T-helper 1 cell treated with Interleukin-12 subunit alpha and Interleukin-12 subunit beta and Interleukin-4 antibody, amounts not matched to agents 30 ng/mL and 1 ng/mL, for 36 hours (primary cell): Measurements from ENCODE around the gene MMAB. TPM values are rescaled to one million over a fixed set of nuclear protein-coding genes. Genes with fewer than 3 reads are reported as not detected.

Experiments
- intact Hi-C: fragments of 100-400 bp; cut with micrococcal nuclease; formaldehyde crosslinking; loops from one replicate; pipeline ENCODE4 v1.15.1; 2024
- total RNA-seq: library from RNA; stranded (reverse); gene quantifications from 2 replicates; pipeline ENCODE4 v1.2.3, GENCODE V29; 2022

The MMAB gene
- total RNA-seq: 23.3 and 24.1 TPM in 2 replicates

DNA sequence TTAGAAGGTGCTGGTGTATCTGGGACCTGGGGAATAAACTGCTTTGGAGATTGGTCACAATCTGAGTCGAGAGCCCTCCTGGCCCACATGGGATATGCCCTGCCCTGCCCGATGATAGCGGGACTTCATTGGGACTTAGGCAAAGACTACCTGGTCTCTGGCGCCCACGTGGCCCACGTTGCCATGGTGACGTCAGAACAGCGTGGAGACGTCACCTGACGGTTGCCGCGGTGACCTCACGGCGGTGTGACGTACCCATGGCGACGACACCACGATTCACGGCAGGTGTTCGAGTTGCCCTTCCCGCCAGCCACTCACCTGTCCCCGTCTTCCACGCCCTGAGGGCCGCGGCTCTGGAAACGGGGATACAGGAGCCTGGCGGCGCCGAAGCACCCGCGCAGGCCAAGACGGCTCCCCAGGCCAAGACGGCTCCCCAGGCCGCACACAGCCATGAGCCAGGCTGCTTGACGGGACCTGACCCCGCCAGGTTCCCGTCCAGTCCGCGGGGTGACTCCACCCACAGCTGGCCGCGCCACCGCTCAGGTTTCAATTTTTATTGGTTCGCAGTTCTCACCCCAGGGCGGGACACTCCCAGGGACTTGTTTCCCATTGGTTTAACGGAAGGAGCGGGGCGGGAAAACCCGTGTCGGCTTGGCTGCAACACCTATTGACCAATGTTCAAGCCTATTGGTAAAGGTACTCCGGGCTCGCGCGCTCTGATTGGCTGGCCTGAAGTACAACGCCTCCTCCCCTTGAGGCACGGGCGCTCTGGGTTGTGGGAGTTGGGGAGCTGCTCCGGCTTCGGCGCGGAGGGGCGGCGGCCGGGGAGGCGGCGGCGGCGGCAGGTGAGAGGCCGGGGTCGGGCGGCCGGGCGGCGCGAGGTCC is at the start of gene MMAB, which contains the start of gene MVK:
MMAB (minus strand) TSS at position 476 of the 885 bp plus-strand sequence; CDS start at position 452, 24 bp downstream.
MVK (plus strand) TSS at position 766 of the 885 bp plus-strand sequence. CDS start 1,029 bp downstream, outside the sequence.
- intact Hi-C loops: loop anchor here (1.0 to 10.0 kb wide), 15 partner anchors 22 to 1862 kb away; partner anchors contain the start of genes C12orf76, FAM222A, FICD and GLTP

DNA sequence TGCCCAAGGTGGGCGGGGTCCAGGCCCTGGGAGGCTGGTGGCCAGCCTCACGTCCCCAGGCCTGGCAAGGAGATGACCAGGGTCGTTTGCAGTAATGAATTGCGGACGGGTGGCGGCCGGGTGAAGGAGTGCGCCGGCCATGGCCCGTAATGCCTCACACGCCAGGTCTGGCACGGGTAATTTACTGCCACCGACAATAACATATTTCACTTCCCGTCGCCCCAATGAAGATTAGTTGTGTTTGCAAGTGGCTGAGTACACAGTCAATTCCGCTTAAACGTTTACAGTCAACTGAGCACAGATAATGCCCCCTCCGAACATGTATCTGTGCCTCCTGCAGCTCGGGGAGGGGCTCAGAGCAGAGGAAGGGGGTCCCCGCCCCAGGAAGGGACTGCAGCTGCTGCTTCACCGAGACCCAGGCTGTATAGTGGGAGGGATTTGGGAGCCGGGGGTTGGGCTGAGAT is 48.6 kb upstream of the MMAB start:
- intact Hi-C loops: no loop called here

DNA sequence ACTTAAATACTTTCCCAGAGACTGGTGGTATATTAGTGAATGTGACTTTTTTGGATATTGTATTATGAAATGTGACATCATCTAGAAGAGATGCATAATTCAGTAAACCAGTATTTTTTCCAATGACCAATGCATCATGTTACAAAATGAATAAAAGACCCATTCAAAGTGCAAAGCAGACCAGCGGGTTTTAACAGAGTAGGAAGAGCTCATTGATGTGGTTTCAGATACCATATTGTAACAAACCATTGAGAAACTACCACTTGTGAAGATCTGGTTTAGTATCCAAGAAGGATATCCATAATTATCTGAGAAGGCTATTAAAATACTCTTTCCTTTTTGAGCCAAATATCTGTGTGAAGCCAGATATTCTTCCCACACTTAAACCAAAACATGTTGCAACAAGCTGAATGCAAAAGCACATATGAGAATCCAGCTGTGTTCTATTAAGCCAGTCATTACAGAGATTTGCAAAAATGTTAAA is 47.9 kb upstream of the MMAB start:
- intact Hi-C loops: no loop called here

DNA sequence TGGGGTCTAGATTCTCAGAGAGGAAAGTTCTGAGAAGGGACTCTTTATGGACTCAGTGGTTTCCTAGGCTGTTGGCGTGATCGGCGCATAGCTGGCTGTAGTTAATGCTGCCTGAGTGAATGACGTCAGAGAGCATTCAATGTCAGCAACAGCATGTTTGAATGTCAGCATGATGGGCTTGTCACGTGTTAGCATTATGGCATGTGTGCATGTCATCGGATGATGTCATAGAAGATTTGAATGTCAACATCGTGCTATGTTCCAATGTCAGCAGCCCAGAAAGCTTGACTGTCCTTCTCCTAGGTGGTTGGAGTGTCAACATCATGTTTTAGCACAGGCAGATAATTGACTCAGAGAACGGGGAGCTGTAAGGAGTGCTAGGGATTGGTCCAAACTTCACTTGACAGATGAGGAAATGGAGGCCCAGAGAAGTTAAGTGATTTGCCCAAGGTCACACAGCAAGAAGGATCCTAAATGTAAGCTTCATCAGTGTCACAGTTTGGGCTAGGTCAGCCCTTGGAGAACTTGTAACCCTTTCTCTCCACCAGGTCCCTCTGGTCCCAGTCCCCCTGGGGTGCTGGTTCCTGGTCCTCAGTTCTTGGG is 45.8 kb upstream of the MMAB start:
- intact Hi-C loops: no loop called here

DNA sequence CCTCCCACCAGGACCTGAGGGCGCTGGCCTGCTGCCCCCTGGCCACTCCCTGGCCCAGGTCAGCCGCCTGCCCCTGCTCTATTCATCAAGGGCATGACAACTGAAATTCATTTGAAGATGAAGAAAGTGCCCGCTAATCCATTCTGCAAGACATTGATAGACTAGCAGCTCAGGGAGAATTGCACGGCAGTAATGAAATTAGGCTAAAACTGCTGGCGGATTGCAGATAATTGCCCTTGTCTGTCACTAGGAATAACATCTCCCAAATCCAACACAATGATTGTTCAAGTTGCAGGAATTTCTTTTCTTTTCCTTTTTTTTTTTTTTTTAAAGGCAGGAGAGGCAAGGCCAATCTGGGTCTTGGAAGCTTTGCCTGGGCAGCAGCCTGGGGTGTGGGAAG is 44.8 kb upstream of the MMAB start:
- intact Hi-C loops: no loop called here

DNA sequence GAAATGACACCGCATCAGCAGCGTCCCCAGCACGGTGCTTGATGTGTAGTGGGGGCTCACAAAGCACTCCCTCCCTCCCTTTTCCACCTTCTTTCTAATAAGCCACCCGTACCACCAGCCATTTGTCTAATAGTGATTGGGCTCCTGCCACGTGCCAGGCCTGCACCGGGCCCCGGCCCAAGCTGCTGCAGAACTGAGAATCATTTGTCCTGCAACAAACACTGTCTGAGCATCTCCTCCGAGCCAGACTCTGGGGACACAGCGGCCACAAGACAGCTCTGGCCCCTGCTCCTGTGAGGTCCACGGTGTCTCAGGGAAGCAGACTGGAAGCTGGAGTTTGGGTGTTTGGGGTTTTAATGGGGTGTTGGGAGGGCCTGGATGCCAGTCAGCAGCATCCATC is 44.2 kb upstream of the MMAB start:
- intact Hi-C loops: no loop called here

DNA sequence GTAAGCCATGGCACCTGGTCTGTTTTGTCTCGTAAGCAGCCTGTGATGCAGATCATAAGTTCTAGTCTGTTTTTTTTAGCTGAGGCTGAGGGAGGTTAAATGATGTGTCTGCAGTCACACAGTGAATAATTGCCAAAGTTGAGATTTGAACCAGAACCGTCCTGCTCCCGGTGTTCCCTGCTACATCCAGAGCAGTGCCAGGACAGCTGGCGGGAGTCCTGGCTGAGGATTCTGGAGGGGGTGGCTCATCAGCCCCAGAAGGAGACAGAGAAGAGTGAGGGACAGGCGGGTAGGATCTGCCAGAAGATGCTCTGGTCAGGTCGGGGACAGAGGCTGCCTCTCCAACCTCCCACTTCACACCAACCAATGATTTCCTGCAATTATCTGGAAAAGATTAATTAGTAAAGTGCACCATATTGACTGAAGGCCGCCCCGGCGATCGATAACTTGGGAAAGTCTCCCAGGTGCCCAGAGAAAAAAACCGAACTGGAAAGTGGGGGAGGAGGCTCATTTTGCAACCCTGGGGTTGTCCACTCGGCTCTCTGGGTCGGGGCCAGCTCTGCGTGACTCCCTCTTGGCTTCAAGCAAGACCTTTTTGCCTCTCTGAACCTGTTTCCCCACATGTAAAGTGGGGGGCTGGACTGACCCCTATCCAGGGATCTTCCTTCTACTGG is 42.4 kb upstream of the MMAB start:
- intact Hi-C loops: no loop called here

DNA sequence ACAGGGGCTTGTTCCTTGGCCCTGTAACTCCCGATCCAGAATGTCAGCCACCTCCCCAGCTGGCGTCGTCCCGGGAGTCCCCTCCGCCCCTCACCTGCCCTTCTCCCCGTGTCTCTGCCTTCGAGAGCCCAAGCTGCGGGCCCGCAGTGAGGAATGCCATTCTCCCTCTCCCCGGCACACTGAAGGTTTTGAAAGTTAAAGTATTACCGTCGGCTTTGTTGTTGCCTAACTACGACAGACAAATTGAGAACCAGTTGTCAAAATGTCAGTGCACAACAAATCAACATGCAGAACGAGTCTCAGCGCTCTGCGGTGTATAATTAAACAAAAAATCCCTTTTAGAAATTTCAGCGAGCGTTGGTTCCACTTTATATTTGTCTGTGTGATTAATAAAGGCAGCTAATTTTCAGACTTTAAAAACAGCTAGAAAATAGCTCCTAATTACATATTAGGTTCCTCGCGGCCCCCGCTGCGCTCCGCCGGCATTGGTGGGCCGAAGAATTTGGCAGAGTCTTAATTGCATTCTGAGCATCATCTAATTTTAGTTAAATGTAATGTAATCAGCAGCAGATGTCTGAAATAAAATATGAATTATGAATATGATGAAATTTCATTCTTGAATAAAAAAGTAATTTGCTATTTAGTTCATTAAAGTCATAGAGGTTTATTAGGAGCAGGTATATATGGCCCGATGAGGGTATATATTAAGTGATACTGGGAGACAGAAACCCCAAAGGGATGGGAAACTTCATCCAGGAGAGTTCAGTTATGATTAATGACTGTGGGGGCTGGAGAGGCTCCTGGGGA is 40.5 kb upstream of the MMAB start:
- intact Hi-C loops: loop anchor here (2.0 kb wide), 1 partner anchor 95 kb away; no protein-coding TSS in a partner anchor

DNA sequence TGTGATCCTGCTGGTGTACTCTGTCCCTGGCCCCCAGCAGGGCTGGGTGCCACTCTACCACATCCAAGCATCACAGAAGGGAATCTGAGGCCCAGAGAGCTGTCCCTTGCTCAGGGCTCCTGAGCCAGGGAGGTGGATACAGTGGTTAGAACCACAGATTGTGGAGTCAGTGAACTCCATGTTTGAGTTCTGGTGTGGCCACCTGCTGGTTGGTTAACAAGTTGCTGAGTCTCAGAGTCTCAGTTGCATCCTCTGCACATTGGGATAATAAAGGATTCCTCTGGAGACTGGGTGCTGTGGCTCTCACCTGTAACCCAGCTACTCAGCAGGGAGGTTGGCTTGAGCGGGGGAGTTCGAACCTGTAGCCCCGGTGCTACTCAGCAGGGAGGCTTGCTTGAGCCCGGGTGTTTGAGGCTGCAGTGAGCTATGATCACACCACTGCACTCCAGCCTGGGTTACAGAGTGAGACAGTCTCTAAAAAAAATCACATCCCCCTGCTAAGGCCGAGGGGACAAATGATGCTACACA is 39.7 kb upstream of the MMAB start:
- intact Hi-C loops: loop anchor here (2.0 kb wide), 1 partner anchor 94 kb away; no protein-coding TSS in a partner anchor

DNA sequence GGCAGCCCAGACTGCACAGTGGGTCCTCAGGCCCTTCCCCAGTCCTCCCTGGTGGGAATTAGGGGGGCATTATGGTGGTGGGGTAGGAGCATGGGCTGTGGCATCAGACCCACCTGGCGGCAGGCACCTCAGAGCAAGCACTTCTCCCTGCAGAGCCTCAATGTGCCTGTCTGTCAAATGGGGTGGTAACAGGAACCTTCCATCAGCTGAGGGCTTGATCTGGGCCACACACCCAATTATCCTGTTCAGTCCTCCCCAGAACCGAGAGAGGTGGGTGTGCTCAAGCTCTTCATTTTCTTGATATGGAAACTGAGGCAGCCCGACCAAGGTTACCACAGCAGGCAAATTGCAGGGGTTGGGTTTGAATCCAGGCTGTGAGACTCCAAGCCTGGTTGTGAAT is 38.7 kb upstream of the MMAB start:
- intact Hi-C loops: loop anchor here (2.0 kb wide), 1 partner anchor 93 kb away; no protein-coding TSS in a partner anchor

DNA sequence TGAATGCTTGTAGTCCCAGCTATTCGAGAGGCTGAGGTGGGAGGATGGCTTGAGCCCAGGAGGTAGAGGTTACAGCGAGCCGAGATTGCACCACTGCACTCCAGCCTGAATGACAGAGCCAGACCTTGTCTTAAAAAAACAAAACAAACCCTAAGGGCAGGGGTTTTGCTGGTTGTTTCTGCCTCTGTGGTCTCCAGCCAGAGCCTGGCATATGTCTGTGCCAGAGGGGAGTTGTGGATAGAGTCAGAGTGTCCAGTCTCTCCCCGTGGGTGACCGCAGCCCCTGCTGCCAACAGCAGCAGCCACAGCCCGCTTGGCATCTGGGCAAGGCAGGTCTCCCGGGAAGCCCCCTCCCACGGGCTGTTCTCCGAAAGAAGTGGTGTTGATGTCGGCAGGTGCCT is 37.9 kb upstream of the MMAB start:
- intact Hi-C loops: no loop called here

DNA sequence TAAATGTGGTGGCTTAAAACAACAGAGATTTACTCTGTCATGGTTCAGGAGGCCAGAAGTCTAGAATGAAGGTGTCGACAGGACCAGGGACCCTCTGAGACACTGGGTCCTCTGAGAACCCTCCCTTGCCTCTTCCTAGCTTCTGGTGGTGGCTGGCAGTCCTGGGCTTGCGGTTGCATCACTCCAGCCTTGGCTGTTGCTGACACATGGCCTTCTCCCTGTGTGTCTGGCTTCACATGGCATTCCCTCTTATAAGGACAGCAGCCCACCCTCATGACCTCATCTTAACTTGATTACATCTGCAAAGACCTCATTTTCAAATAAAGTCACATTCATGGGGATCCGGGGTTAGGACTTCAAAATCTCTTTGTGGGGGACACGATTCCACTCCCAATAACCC is 37.2 kb upstream of the MMAB start:
- intact Hi-C loops: no loop called here

DNA sequence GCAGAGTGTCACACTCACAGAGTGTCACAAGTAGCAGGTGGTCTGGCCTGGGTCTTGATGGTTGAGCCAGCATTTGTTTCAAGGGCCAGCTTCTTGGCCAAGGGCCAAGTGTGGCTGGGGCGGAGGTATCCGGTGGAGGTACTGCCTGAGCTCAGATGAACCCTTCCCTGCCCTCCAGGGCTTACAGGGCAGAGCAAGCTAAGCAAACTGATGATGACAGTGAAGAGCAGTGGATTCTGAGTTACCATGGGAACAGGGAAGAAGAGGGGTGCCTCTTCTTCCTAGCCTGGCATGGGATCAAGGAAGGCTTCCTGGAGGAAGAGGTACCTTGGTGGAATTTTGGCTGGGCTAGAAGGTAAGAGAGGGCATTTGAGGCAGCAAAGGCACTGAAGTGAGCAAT is 36.0 kb upstream of the MMAB start:
- intact Hi-C loops: no loop called here

DNA sequence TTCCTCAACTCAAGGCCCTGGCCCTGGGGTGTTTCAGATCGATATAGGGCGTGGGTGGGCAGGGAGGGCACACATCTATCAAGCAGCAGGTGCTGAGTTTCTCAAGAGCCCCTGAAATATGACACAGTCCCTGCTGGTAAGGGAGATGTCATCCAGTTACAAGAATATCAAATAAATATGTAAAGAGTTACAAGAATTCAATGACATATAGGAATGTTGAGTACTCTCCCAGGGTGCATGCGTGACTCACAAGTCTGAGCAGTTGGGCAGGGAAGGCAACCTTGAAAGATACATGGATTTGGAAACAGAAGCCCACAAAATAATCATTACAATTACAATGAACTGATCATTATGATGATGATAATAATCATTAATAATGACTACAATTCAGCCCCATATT is 35.5 kb upstream of the MMAB start:
- intact Hi-C loops: no loop called here

DNA sequence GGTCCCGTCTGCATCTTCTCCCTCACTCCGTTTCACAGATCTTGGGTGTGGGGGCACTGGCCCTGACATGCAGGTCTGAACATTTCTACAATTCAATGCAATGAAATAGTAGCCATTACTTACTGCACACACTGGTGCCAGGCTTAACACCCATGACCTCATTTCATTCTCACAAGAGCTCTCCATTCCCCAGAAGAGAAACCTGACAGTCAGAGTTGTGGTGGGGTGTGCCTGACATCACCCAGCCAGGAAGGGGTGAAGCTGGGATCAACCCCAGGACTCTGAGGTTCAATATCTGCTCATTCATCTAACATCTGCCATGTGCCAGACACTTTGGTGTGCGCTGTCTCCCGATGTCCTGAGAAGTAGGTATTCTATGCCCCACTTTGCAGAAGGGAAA is 35.0 kb upstream of the MMAB start:
- intact Hi-C loops: no loop called here

DNA sequence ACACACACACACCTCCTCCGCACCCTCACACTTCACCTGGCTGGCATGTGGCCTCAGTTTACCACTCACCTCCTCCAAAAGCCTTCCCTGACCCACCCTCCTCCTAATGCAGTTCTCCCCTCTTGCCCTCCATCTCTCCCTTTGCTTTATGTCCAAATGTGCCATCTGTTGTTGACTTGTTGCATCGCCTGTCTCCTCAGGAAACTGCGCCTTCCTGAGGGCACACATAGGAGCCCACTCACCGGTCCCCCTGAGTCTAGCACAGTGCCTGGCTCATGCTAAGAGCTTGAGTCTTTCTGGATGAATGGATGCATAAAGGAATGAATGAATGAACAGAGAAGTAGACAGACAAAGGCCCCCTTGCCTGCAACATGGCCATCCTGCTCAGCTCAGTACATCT is 34.3 kb upstream of the MMAB start:
- intact Hi-C loops: no loop called here

DNA sequence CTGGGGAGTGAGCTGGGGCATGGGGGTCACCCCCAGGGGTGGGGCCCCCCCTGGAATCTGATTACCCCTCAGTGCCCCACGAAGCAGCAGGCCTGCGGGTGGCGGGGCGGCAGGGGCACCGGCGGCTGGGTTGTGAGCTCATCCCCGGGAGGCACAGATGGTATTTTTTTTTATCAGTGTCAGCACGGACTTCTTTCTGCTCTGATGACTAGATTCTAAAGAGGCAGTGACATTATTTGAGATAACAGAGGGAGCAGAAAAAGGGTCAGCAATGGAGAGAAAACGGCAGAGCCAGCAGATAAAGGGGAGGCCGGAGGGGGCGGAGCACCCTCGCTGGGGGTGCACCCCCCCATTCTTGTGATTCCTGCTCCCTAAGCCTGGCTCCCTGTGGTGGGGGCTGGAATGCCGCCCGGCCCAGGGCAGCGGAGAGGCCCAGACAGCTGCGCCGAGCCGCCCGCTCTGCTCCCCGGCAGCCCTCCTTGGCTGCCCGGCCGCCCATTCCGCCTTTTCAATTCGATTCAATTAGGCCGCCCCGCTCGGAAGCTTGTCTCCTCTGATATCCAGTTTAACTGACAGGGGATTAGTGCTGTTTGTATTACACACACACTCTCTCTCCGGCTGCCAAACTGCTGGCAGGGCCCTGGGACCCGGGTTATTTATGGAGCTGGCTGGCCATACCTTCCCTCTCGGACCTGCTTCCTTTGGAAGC is 33.2 kb upstream of the MMAB start:
- intact Hi-C loops: no loop called here

DNA sequence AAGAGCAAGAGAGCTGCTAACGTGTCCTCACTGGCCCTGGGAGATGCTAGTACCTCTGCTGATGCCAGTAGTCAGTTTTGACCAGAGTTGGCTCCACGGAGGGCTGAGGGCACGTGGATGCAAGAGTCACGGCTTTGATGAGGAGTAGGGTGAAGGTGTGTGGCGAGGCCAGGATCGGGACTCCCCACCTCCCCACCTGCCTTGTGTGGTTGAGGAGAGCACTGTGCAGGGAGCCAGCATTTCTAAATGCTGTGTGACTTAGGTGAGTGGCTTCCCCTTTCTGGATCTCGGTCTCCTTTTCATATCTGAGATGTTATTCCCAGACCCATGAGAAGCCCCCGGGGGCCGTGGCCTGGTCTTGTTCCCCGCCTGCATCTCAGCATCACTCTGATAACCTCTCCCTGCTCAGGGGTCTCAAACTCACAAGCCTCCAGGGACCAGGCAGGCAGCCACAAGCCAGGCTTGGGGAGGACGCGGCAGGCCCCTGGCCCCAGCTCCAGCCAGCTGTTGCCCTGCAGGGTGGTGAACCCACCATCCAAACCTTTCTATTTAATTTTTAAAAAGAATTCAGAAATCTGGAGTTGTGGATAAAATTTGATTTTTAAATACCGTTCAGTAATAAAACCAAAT is 32.4 kb upstream of the MMAB start:
- intact Hi-C loops: no loop called here

DNA sequence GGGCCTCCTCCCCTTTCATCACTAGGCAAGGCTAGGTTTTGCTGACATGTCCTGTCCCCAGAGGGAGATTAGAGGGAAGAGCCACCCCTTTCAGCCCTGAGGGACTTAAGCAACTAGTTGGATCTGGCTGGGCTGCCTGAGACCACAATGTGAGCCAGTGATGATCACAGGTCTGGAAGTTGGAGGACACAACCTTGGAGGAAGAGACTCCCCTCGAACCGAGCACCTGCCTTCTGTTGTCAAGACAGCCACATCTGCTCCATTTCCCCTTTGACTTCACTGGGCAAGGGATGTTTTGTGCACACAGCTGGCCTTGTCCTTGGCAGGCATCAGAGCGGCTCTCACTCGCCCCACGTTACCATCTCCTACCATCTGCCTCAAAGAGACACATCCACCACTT is 31.7 kb upstream of the MMAB start:
- intact Hi-C loops: no loop called here
